Pulmonary artery endothelial cell (primary cell): ENCODE results near the gene TP63. TPM values are rescaled to one million over a fixed set of nuclear protein-coding genes. Genes with fewer than 3 reads are reported as not detected.
"Not testable (repeated sequence)": the region's sequence is repeated elsewhere in the genome, so short reads cannot be mapped to it uniquely, and the experiment has no call there.

Experiments
- DNase-seq: peaks from one replicate; pipeline ENCODE4 v3.0.0-alpha.2; 2011; ENCODE audit warnings: low read depth, low spot score
- total RNA-seq: library from RNA; depleted of rRNA; stranded (reverse); fragments of >200 nt; gene quantifications from 2 replicates; pipeline ENCODE4 v1.2.3, GENCODE V29; 2014

TP63 gene
- total RNA-seq, 1 donor from 2014 or later = not detected

DNA sequence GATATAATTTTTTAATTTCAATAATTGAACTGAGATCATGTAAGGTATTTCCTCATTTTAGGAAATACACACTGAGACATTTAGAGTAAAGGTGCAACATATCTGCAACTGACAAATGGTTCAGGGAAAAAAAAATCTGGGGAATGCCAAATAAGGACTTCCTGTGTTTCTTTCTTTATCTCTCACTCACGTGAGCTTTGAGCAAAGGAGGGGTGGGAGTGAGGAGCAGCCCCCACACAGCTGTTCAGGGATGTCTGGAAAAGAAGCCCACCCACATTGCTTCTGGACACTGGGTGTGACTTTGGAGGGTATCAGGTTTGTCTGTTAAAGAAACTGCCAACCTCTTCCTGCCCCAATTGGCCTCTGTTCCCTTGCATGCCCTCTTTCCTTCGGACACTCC lies 5.6 kb upstream of the TP63 start:
- DNase-seq = no peak

DNA sequence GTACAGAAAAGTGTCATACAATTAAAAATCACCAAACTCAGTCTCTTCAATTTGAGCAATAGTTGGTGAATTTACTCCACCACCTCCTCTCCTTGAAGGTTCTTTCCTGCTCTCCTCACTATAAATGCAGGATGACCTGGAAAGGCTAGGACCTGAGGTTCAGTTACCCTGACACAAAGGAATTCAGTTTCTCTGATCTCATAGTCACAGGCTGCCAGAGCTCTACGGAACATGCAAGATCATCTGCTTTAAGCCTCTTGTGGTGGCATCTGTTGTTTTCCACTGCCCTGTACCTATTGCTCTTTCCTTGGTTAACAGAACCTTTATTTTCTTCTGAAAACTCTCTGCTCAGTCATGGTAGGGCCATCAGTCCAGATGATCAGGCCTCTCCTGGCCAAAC lies 4.9 kb upstream of the TP63 start:
- no peak for DNase-seq

DNA sequence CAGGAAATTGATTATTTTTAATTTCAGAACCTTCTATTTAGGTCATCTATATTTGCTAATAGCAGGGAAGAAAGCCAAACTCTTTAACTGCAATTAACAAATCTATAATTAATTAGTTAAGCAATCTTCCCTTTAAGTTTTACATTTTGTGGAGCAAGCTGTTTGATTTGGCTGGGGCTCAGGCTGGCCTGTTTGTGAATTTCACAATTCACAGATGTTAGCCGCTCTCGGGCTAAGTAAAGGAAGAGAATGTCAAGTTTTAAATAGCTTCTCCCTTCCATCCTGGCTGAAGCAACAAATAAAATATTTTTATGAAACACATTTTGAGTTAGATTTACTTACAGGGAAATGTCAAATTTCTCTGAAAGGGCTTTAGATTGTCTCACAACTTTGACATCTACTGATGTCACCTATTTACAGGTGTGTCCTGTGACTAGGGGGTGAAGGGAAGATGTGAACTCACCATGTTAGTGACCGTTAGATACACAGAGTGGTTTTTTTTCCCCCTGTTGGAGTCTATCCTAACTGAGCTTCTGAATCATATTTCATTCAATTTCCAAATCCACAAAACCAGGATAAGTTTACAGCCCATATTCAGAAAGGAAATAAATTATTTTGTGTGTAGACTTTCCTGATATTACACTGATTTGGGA lies 1.3 kb upstream of the TP63 start:
- DNase-seq = no peak

DNA sequence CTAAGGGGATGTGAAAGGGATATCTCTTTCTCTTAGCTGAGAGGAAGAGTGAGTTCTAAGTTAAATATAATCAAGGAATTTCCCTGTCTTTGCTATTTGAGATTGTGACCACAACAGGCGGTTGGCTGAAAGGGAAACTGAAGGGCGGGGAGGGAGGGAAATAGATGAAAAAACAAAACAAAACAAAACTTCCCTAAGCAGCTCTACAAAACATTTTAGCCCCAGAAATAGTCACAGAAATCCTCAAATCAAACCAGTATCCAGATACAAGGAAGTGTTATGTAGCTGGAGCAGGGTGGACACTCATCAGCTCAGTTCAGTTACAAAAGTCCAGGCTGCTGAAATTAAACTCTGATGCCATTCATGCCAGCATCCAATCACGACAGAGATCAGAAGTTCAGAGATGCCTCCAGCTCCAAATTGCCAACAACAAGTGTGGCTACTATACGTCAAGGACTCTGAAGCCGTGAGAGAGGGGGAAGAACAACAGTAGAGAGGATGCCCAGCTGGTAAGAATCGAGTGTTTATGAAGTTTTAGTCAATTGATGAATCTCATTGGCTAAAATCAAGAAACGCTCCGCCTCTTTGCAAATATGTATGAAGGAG lies 319 bp upstream of the TP63 start:
- no peak for DNase-seq

DNA sequence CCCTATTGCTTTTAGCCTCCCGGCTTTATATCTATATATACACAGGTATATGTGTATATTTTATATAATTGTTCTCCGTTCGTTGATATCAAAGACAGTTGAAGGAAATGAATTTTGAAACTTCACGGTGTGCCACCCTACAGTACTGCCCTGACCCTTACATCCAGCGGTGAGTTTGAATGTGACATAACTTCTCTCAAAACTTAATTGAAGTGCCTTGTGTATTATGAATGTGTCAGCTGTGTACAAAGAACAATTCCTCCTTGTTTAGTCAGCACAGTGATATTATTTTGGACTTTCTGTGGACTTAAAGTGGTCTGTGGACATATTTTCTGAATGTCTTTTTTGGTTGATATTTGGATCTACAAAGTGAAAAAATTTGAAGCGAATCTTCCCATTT lies 220 bp downstream of the TP63 start:
- no peak for DNase-seq

DNA sequence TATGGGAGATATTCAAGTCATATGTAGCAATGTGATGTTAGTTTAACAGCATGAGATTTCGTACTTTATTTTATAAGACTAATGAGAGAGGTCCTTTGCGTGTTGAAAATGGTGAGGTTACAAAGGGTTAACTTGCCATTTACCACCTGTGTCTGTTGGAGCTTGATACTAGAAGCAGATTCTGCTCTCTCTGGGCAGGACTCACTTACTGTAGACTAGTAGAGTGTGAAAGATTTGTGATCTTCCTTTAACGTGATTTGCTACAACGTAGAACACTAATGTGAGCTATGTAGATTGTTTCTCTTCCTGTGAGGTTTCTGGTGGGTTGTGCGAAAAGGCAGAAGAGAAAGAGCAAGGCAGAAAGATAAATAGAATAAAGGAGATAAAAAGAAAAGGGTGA lies 1.1 kb downstream of the TP63 start:
- DNase-seq = no peak

DNA sequence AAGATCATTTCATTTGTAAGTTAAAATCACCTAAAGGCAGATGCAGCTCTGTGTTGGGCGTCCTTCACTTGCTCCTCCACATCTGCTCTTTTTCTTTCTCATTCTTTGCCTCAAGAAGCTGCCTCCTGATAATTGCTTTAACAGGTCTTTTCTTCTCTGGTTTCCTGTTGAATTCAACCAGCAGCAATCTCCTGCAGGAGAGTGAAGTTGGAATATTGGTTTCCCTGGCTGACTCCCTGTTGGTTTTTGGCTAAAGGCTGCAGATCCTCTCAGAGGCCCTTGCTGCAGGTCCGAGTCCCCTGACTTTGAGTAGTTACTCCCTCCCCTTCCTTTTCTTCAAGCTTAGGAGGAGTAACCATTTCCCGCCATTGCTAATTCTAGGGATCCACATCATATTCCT lies 4.2 kb downstream of the TP63 start:
- no peak for DNase-seq

DNA sequence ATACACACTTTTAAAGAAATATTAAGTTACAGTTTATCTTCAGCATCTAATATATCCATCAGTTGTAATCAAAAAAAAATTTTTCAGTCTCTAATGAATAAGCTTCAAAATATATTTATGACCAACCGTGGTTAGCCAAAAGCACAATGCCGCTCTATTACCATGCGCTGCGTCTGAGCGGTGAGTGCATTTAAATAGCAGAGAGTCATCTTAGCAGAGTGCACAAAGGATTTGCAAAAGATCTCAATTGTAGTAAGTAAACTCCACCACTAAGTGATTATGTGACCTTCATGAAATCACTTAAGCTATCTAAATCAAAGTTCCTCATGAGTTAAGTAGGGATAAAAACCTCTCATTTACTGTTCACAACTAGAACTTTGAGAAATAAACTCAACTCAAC lies 4.9 kb downstream of the TP63 start:
- no peak for DNase-seq

DNA sequence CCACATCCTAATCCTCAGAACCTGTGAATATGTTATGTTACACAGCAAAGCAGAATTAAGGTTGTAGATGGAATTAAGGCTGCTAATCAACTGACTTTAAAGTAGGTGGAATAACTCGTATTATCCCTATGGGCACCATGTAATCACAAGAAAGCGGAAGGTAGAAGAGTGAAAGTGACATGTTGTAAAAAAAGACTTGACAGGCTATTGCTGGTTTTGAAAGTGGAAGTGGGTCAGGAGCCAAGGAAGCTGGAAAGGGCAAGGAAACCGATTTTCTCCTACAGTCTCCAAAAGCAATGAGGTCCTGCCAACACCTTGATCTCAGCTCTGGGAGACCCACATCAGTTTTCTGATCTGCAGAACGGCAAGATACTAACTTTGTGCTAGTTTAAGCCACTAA lies 6.6 kb downstream of the TP63 start:
- no peak for DNase-seq

DNA sequence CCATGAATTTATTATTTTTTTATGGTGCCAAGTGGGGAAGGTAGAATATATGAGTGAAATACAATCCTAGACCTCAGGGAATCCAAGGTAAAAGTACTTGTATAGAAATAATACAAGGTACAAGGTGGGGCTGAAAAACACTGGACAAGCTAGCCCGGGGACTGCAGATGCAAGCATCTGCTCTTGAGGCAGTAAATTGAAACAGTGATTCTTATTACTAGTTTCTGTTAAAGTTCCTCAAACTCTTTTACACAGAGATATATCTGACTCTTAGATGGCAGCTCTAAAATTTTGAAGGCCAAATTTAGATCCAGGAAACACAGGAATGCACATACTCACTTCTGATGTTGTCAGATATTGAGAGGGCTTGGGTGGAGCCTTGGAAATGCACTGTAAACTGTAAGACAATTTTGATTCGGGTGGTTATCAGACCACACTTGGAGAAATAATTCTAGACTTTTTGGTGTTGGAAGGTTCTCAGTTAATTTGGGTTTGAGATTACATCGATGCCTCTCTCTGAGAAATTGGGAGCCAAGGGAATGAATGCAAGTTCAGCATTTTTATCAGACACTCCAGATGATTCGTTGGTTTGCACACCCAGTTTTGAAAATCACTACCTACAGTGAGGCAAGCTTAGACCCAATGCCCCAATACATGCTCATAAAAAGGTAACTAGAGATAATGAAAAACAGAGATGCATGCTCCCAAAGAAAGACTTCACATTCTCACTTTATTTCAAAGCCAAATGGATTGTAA lies 7.3 kb downstream of the TP63 start:
- DNase-seq = no peak

DNA sequence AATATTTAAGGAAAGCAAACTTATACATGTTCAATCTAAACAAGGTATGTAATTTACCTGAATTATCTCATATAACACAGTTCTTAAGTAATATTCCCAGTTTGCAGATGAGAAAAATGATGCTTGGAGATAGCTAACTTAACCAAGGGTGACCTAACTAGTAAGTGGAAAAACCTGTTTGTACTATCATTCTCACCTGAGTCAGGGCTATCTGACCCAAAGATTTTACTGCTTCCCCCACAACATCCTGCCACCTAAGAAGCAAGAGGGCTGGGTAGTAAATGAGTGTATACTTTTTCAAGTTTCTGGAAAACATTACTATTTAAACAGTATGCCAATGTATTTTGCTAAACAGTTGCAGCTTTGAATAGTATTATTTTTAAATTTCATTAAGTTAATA lies 10.6 kb downstream of the TP63 start:
- no peak for DNase-seq

DNA sequence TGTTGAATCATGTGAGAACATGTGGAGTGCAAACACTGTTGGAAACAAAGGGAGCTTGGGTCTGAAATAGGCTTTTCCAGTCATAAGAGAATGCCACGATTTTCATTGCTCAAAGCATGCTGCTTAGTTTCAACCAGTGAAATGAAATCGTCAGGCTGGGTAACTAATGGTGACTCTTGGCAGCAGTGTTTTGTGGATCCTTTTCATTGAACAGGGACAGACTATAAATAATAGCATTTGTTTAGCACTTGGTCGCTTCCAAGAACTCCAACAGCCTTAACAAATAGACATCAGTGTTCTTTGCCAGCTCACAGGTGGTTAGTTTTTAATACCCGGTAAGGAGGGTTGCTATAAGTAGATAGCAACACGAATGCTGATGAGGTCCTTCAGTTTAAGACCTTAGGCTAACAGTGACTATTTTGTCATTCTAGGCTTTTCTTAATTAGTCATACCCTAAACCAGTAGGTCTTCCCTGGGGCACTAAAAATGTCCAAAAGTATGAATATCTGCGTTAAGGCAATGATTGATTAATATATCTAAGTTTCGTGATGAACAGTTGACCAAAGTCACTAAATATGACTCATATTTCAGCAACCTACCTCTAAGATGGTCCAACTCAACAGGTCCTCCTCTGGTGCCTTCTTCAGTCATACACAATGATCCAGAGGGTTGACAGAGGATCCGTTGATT lies 15.8 kb downstream of the TP63 start:
- no peak for DNase-seq

DNA sequence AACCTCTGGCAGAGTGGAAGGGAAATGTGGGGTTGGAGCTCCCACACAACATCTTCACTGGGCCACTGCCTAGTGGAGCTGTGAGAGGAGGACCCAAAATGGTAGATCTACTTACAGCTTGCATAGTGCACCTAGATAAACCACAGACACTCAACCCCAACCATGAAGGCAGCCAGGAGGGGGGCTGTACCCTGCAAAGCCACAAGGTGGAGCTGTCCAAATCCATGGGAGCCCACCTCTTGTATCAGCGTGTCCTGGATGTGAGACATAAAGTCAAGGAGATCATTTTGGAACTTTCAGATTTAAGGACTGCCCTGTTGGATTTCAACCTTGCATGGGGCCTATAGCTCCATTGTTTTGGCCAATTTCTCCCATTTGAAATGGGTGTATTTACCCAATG lies 20.9 kb downstream of the TP63 start:
- no peak for DNase-seq

DNA sequence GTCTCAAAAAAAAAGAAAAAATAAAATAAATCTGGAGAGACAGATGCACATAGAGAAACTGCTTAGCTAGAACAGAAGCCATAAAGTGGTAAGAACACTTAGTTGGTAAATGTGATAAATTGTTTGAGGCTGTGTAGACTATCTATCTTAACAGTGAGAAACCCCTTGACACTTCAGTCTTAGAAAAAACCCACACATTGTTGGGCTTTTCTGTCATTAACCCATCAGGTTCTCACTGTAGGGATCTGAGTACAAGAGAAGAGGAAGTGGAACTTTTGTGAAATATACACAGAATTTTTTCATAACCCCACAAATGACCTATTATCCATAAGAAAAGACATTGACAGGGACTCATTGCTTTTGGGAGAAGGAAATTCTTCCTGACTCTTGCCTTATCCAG lies 24.4 kb downstream of the TP63 start:
- no peak for DNase-seq

DNA sequence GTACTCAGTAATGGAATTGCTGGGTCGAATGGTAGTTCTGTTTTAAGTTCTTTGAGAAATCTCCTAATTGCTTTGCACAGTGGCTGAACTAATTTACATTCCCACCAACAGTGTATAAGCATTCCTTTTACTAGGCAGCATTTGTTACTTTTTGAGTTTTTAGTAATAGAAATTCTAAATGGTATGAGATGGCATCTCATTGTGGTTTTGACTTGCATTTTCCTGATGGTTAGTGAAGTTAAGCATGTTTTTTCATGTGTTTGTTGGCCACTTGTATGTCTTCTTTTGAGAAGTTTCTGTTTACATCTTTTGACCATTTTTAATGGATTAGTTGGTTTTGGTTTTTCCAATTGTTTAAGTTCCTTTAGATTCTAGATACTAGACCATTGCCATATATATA lies 28.4 kb downstream of the TP63 start:
- DNase-seq = no peak

DNA sequence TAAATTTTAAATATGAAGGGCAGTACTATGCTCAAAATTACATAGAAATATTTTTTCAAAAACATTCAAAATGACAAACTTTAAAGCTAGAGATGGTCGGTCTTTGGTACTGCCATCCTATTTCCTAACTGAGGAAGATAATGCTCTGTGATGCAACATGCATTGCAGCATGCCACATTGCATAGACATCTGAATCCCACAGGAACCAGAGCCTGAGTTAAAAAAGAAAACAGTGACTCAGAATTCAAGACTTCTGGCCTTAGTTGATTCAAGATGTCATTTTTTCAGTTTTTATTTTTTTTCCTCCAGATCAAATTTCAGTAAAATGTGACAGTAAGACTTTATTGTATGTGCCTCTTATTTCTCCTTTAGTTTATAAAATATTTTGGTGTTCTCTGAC lies 33.1 kb downstream of the TP63 start:
- DNase-seq = no peak

DNA sequence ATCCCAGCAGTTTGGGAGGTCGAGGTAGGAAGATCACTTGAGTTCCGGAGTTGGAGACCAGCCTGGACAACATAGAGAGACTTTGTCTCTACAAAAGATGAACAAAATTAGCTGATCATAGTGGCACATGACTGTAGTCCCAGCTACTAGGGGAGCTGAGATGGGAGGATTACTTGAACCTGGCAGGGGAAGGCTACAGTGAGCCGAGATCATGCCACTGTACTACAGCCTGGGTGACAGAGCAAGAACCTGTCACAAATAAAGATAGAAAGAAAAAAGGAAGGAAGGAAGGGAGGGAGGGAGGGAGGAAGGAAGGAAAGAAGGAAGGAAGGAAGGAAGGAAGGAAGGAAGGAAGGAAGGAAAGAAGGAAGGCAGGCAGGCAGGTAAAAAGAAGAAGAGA lies 41.2 kb downstream of the TP63 start:
- not testable (repeated sequence) for DNase-seq

DNA sequence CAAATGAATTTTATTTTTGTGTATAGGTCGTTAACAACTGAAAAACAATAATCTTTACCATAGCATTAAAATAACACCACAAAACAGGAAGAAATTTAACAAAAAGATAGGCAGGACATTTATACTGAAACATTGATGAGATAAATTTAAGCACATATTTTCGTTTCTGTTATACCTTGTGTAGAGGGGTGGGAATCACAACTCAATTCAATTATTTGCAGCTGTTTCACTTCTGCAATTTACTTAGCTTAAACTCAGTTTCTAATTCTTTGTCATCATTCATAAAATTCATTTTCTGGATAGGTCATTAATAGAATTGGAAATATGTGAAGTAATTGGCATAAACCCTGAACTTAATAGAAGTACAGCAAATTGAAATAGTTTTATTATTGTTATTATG lies 42.3 kb downstream of the TP63 start:
- no peak for DNase-seq

DNA sequence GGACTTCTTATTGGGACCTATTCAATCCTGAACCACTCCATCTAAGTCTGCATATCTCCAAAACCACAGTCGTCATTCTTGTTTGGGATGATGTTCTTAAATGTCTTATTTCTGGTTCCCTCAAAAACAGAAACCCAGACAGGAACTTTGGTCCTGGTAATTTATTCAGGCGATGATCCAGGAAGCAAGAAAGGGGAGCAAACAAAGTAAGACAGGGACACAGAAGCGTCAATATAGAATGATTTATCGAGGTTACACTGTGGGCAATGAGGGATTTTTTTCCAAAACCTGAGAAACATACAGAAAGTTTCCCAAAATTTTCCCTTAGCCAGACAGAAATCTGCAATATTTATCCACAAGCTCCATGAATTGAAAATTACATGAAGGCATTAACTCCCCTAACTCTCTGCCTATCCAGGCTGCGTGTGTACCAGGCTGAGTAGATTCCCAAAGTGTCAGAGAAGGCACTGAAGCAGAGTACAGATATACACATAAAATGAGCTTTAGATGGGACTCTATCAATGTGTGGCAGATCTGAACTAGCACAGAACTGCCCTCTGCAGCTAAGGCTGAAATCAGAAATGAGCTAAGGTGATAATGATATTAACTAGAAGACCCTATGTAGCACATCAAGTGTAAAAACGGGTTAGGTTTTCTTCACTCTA lies 43.2 kb downstream of the TP63 start:
- no peak for DNase-seq

DNA sequence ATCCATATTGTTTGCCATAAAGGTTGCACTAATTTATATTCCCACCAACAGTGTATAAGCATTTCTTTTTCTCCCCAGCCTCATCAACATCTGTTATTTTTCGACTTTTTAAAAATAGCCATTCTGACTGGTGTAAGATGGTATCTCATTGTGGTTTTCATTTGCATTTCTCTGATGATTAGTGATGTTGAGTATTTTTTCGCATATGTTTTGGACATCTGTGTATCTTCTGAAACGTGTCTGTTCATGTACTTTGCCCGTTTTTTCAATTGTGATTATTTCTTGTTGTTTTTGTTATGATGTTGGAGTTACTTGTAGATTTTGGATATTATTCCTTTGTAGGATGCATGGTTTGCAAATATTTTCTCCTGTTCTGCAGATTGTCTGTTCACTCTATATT lies 46.5 kb downstream of the TP63 start:
- DNase-seq = no peak

DNA sequence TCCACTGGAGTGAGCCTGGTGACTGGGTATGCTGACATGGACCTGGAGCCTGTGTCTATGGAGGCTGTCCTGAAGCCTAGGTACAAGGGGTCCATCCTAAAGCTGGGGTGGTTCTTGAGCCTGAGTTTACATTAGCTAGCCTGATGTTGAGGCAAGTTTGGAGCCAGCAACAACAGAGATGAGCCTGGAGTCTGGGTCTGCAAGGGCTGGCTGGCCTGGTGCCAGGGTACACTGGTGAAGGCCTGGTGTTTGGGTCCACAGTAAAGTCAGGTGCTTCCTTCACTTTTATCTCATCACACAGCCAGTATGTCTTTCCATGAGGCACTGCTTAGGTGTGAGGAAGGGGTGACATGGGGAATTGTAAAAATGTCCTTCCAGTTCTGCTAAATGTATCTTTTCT lies 49.5 kb downstream of the TP63 start:
- DNase-seq = no peak
